IMR-90 (cell line): ENCODE measurements around the gene ANKRD2. TPM values are rescaled to one million over a fixed set of nuclear protein-coding genes. Genes with fewer than 3 reads are reported as not detected.

Source experiments
- ATAC-seq: fragments of 200-7000 bp; cut with Tn5 transposase; 2 replicates; pipeline ENCODE4 v1.9.1; 2020; ENCODE audit warnings: low read depth, mild to moderate bottlenecking, moderate library complexity
- BruUV-seq: library from RNA; stranded (reverse); fragments of 400-500 nt; replicated peaks from 2 replicates; lab custom pipeline; 2021; lab: Mats Ljungman, UMichigan
- CTCF ChIA-PET: fragments of 300-600 bp; formaldehyde crosslinking; extraction: SDS; loops from one replicate; lab custom pipeline; 2021; ENCODE audit warnings: antibody characterized with exemption; lab: Yijun Ruan, JAX
- POLR2A ChIA-PET: fragments of 300-600 bp; sonication (Branson Sonifier 250); formaldehyde crosslinking; loops from one replicate; lab custom pipeline; 2022; ENCODE audit warnings: antibody characterized with exemption; ENCODE audit not compliant: unreplicated experiment; lab: Charles Lee
- DNase-seq: peaks from one replicate; pipeline ENCODE4 v3.0.0; 2013
- H2AFZ ChIP-seq: replicated peaks from 2 replicates; pipeline ENCODE3; 2013; ENCODE audit warnings: low read length, mild to moderate bottlenecking; ENCODE audit not compliant: poor library complexity
- H2AK5ac ChIP-seq: 2 replicates; pipeline ENCODE4 v1.6.1; 2013; ENCODE audit warnings: low read depth, low read length, inconsistent platforms
- H2AK9ac ChIP-seq: replicated peaks from 2 replicates; pipeline ENCODE3; 2013; ENCODE audit warnings: mild to moderate bottlenecking, low read depth, low read length, moderate library complexity; ENCODE audit not compliant: poor library complexity
- H2BK120ac ChIP-seq: 2 replicates; pipeline ENCODE4 v1.6.1; 2013; ENCODE audit warnings: low read depth, low read length, inconsistent platforms
- H2BK15ac ChIP-seq: 3 replicates; pipeline ENCODE4 v1.6.1; 2013; ENCODE audit warnings: low read depth, low read length, inconsistent platforms
- H2BK20ac ChIP-seq: 2 replicates; pipeline ENCODE4 v1.6.1; 2013; ENCODE audit warnings: low read depth, mild to moderate bottlenecking, inconsistent platforms, low read length, moderate library complexity
- H2BK5ac ChIP-seq: 2 replicates; pipeline ENCODE4 v1.6.1; 2013; ENCODE audit warnings: mild to moderate bottlenecking, low read depth, low read length, inconsistent platforms; ENCODE audit not compliant: poor library complexity, severe bottlenecking
- H3K14ac ChIP-seq: replicated peaks from 2 replicates; pipeline ENCODE4 v1.6.1; 2013; ENCODE audit warnings: low read depth, low read length, inconsistent platforms
- H3K18ac ChIP-seq: 2 replicates; pipeline ENCODE4 v1.6.1; 2013; ENCODE audit warnings: low read depth, low read length, control low read depth
- H3K23ac ChIP-seq: 2 replicates; pipeline ENCODE4 v1.6.1; 2013; ENCODE audit warnings: low read depth, low read length, inconsistent platforms
- H3K27ac ChIP-seq: 2 replicates; pipeline ENCODE4 v1.5.1; 2013; ENCODE audit warnings: mild to moderate bottlenecking, control low read depth, low read length; ENCODE audit not compliant: insufficient read depth
- H3K27me3 ChIP-seq: 2 replicates; pipeline ENCODE4 v1.6.1; 2013; ENCODE audit warnings: low read length; ENCODE audit not compliant: control insufficient read depth, insufficient read depth
- H3K36me3 ChIP-seq: 2 replicates; pipeline ENCODE4 v1.6.1; 2013; ENCODE audit warnings: low read length, mixed read lengths; ENCODE audit not compliant: control insufficient read depth, insufficient read depth
- H3K4ac ChIP-seq: 2 replicates; pipeline ENCODE4 v1.6.1; 2013; ENCODE audit warnings: low read depth, low read length, inconsistent platforms
- H3K4me1 ChIP-seq: 2 replicates; pipeline ENCODE4 v1.6.1; 2013; ENCODE audit warnings: low read length, mixed read lengths; ENCODE audit not compliant: control insufficient read depth, insufficient read depth
- H3K4me2 ChIP-seq: 2 replicates; pipeline ENCODE4 v1.6.1; 2013; ENCODE audit warnings: low read depth, mild to moderate bottlenecking, control low read depth, low read length, moderate library complexity
- H3K4me3 ChIP-seq: 2 replicates; pipeline ENCODE4 v1.5.1; 2013; ENCODE audit warnings: low read depth, mild to moderate bottlenecking, control low read depth, low read length, moderate library complexity; ENCODE audit not compliant: insufficient read depth
- H3K56ac ChIP-seq: 2 replicates; pipeline ENCODE4 v1.6.1; 2013; ENCODE audit warnings: low read length, inconsistent platforms; ENCODE audit not compliant: insufficient read depth; ENCODE audit errors: extremely low read depth
- H3K79me1 ChIP-seq, 2 experiments: 2 replicates each; pipeline ENCODE4 v1.6.1; 2013; ENCODE audit warnings: low read length in 2 of 2, inconsistent platforms in 1 of 2, low read depth in 1 of 2
- H3K9ac ChIP-seq: 2 replicates; pipeline ENCODE4 v1.6.1; 2013; ENCODE audit warnings: low read depth, low read length, control low read depth
- H3K9me1 ChIP-seq: 2 replicates; pipeline ENCODE4 v1.6.1; 2013; ENCODE audit warnings: low read length, inconsistent platforms; ENCODE audit not compliant: insufficient read depth
- H3K9me3 ChIP-seq: 2 replicates; pipeline ENCODE4 v1.6.1; 2013; ENCODE audit warnings: low read length; ENCODE audit not compliant: control insufficient read depth, insufficient read depth
- H4K20me1 ChIP-seq: 2 replicates; pipeline ENCODE4 v1.6.1; 2013; ENCODE audit warnings: low read length, inconsistent platforms; ENCODE audit not compliant: insufficient read depth
- H4K5ac ChIP-seq: 2 replicates; pipeline ENCODE4 v1.6.1; 2013; ENCODE audit warnings: mild to moderate bottlenecking, low read depth, low read length, control low read depth
- H4K8ac ChIP-seq, 2 experiments: 2 replicates each; pipeline ENCODE4 v1.6.1; 2013; ENCODE audit warnings: low read depth in 2 of 2, low read length in 2 of 2, control low read depth in 1 of 2, inconsistent platforms in 1 of 2
- H4K91ac ChIP-seq: 2 replicates; pipeline ENCODE4 v1.6.1; 2013; ENCODE audit warnings: low read depth, low read length, inconsistent platforms; ENCODE audit not compliant: insufficient read depth
- BHLHE40 ChIP-seq: fragments of 150-350 bp; IDR thresholded peaks from 2 replicates; pipeline ENCODE4 v1.6.1; 2016; ENCODE audit warnings: mild to moderate bottlenecking, low read depth, low read length
- CEBPB ChIP-seq: IDR thresholded peaks from 2 replicates; pipeline ENCODE4 v1.6.1; 2012; ENCODE audit warnings: low read depth, low read length, improper control_type of control experiment
- CHD1 ChIP-seq: IDR thresholded peaks from 2 replicates; pipeline ENCODE4 v1.6.1; 2012; ENCODE audit warnings: low read depth, low read length, improper control_type of control experiment
- CTCF ChIP-seq: conservative IDR thresholded peaks from 2 replicates; pipeline ENCODE4 v1.5.1; 2012; ENCODE audit warnings: mild to moderate bottlenecking, low read depth, low read length, improper control_type of control experiment
- ELK1 ChIP-seq: fragments of 150-350 bp; IDR thresholded peaks from 2 replicates; pipeline ENCODE4 v1.6.1; 2016; ENCODE audit warnings: low read depth, mild to moderate bottlenecking, low read length, moderate library complexity, borderline replicate concordance
- FOS ChIP-seq: fragments of 150-350 bp; IDR thresholded peaks from 2 replicates; pipeline ENCODE4 v1.6.1; 2016; ENCODE audit warnings: low read depth, low read length
- MAFK ChIP-seq: IDR thresholded peaks from 2 replicates; pipeline ENCODE4 v1.6.1; 2012; ENCODE audit warnings: low read depth, low read length, improper control_type of control experiment
- MAZ ChIP-seq: IDR thresholded peaks from 2 replicates; pipeline ENCODE4 v1.6.1; 2012; ENCODE audit warnings: low read depth, mild to moderate bottlenecking, low read length, improper control_type of control experiment, moderate library complexity, borderline replicate concordance
- MXI1 ChIP-seq: IDR thresholded peaks from 2 replicates; pipeline ENCODE4 v1.6.1; 2012; ENCODE audit warnings: low read depth, mild to moderate bottlenecking, low read length, moderate library complexity, borderline replicate concordance
- NFE2L2 ChIP-seq: fragments of 150-350 bp; IDR thresholded peaks from 2 replicates; pipeline ENCODE4 v1.6.1; 2016; ENCODE audit warnings: low read depth, mild to moderate bottlenecking, low read length
- POLR2A ChIP-seq: IDR thresholded peaks from 2 replicates; pipeline ENCODE4 v1.6.1; 2012; ENCODE audit warnings: mild to moderate bottlenecking, low read depth, low read length
- RAD21 ChIP-seq: IDR thresholded peaks from 2 replicates; pipeline ENCODE4 v1.6.1; 2012; ENCODE audit warnings: low read length, improper control_type of control experiment
- RCOR1 ChIP-seq: IDR thresholded peaks from 2 replicates; pipeline ENCODE4 v1.6.1; 2012; ENCODE audit warnings: mild to moderate bottlenecking, low read length, improper control_type of control experiment; ENCODE audit not compliant: insufficient replicate concordance
- SMC3 ChIP-seq: fragments of 150-350 bp; IDR thresholded peaks from 2 replicates; pipeline ENCODE4 v1.6.1; 2016; ENCODE audit warnings: low read depth, mild to moderate bottlenecking, antibody characterized with exemption, low read length, moderate library complexity
- USF2 ChIP-seq: fragments of 150-350 bp; IDR thresholded peaks from 2 replicates; pipeline ENCODE4 v1.6.1; 2017; ENCODE audit warnings: mild to moderate bottlenecking, antibody characterized with exemption, low read length, low read depth
- WGBS, 2 experiments: methylation state at CpG; one replicate each; pipeline versions ENCODE4 v1.1.5 to v1.1.7; 2013; ENCODE audit warnings: missing lambda C conversion rate in 2 of 2; ENCODE audit not compliant: insufficient read length in 1 of 2; ENCODE audit errors: extremely low coverage in 2 of 2; 5-methylcytosine and 5-hydroxymethylcytosine counted together
- dilution Hi-C: fragments of 300-500 bp; cut with HindIII; formaldehyde crosslinking; loops from one replicate; pipeline ENCODE4 v1.14.3; 2018; ENCODE audit warnings: low sequenced_read_pairs; ENCODE audit not compliant: unreplicated experiment
- in situ Hi-C: fragments of 300-500 bp; cut with MboI; formaldehyde crosslinking; loops from 3 replicates; pipeline ENCODE4 v1.14.3; 2019; ENCODE audit warnings: low sequenced_read_pairs, inconsistent platforms, mixed read lengths
- intact Hi-C: fragments of 100-400 bp; cut with micrococcal nuclease; formaldehyde crosslinking; loops from 2 replicates; pipeline ENCODE4 v1.10.0; 2022
- polyA plus RNA-seq, 3 experiments: library from polyadenylated mRNA; depleted of rRNA; stranded (reverse); fragments of >200 nt; gene quantifications; 2 replicates each; pipeline ENCODE4 v1.2.3, GENCODE V29; 2012; ENCODE audit warnings: low replicate concordance in 1 of 3
- total RNA-seq: library from RNA; depleted of rRNA; stranded (reverse); fragments of >200 nt; gene quantifications from 2 replicates; pipeline ENCODE4 v1.2.3, GENCODE V29; 2012

The ANKRD2 gene
- total and polyA plus RNA-seq, 2 of the 4 experiments (the other 2 are of a cell fraction): 0.36 to 0.65 TPM

GRCh38 chr10:97629289-97629688 is 56.7 kb downstream of the ANKRD2 start:
- CTCF ChIA-PET: no interaction called here
- Histone ChIP-seq H4K91ac (peak overlapping the region; percentile 35; the same call in 1 of the 2 replicates), H3K23ac (no peak overlapping the region), H2AK5ac (no peak overlapping the region), H3K27ac (no peak overlapping the region), H3K36me3 (no peaks in the 10 kb centered on the region), H2BK120ac (0 out of 2 replicates have a peak overlapping the region, but pooled peaks have one; percentile 22), H3K9me3 (no peaks in the 10 kb centered on the region), H2AFZ (no peak overlapping the region), H3K56ac (no peak overlapping the region), H3K9me1 (peaks cover 13% of the 10 kb centered on the region), H2BK5ac (no peak overlapping the region), H3K79me1 (peaks cover 3 to 22% of the 10 kb centered on the region in 2 experiments; a peak in 3 of 4 replicates), H3K18ac (peak overlapping the region; percentile 37; the same call in 1 of the 2 replicates), H3K27me3 (no peaks in the 10 kb centered on the region), H3K9ac (no peak overlapping the region), H4K5ac (0 out of 2 replicates have a peak overlapping the region, but pooled peaks have one; percentile 7), H3K4me1 (peaks cover 17% of the 10 kb centered on the region), H3K14ac (0 out of 2 replicates have a peak overlapping the region, but pooled peaks have one; percentile 14), H4K8ac (no peak overlapping the region), H3K4me2 (no peak overlapping the region), H4K20me1 (no peaks in the 10 kb centered on the region), H2BK15ac (peak overlapping the region; percentile 48; the same call in 1 of the 3 replicates), H2BK20ac (no peak overlapping the region), H3K4me3 (no peak overlapping the region), H2AK9ac (peak overlapping the region; percentile 7), H3K4ac (peak overlapping the region; percentile 48; the same call in 1 of the 2 replicates)
- no TSS peak for BruUV-seq
- TF ChIP-seq FOS (no peak), ELK1 (no peak), MAZ (no peak), MAFK (no peak), SMC3 (no peak), CEBPB (no peak), POLR2A (no peak), USF2 (no peak), BHLHE40 (no peak), MXI1 (no peak), CHD1 (no peak), NFE2L2 (no peak), CTCF (no peak), RCOR1 (no peak), RAD21 (no peak)
- no peak for DNase-seq
- no peak for ATAC-seq
- WGBS, 2 experiments: no CpG with 5 or more reads among the region's 5 CpGs
- intact Hi-C loops (no loop called here), dilution Hi-C loops (no loop called here), in situ Hi-C loops (no loop called here)
- POLR2A ChIA-PET: no interaction called here
